ENCODE results near the gene GPR143.
"Not testable (repeated sequence)": the region's sequence is repeated elsewhere in the genome, so short reads cannot be mapped to it uniquely, and the experiment has no call there.

The GPR143 gene

GRCh38 chrX:9765737-9766097 is at the start of gene GPR143:
Gene GPR143, minus strand, starts transcription at chrX:9765847. Its CDS starts 30 bp downstream, at chrX:9765817.
- DNase-seq = no peak

- DNase-seq = not testable (repeated sequence)
Observed at GRCh38 chrX:9811086-9811485, 45.4 kb upstream of the GPR143 start.

DNA sequence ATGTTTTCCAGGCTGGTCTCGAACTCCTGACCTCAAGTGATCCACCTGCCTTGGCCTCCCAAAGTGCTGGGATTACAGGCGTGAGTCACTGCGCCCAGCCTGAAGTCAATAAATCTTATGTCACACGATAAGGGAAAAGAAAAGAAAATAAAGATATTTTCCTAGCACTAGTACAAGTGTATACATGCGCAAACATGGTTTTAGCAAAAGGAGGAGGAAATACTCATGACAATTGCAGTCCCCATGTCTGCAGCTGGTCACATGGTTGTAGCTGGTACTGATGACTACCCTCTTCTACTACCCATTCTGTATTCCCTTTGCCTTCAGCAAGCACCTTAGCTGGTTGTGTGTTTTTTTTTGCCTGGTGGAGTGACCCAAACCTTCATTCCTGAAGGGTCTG is 44.2 kb upstream of the GPR143 start:
- not testable (repeated sequence) for DNase-seq

GRCh38 chrX:9807355-9808182 is 41.9 kb upstream of the GPR143 start:
- DNase-seq = no peak

DNA sequence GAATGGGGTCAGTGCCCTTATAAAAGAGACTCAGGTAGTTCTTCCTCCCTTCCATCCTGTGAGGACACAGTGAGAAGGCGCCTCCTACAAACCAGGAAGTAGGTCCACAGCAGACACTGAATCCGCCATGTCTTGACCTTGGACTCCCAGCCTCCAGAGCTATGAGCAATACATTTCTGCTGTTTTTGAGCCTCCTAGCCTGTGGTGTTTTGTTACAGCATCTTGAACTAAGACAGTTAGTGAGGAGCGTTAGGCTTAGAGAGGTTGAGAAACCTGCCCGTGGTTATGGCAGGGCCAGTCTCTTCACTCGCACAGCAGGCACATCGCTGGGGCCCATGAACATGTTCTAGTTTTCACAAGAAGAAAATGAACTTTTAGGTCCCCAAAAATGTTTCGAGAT is 40.3 kb upstream of the GPR143 start:
- no peak for DNase-seq

DNA sequence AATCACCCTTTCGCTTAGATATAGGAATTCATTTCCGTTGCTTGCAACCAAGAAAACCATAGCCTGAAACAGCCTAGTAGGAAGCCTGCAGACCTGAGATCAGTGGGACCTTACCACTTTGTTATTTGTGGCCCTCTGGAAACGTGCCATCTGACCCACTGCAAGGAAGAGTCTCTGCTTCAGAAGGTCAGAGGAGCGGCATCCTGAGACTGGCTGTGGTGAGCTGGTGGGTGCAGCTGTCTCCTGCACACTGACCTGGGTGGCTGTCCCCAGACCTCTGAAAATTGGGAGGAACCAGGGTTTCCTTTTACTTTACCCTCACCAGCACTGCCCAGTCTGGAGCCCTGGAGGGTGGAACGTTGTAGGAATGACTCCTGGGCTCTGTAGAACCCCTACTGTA is 38.8 kb upstream of the GPR143 start:
- no peak for DNase-seq

DNA sequence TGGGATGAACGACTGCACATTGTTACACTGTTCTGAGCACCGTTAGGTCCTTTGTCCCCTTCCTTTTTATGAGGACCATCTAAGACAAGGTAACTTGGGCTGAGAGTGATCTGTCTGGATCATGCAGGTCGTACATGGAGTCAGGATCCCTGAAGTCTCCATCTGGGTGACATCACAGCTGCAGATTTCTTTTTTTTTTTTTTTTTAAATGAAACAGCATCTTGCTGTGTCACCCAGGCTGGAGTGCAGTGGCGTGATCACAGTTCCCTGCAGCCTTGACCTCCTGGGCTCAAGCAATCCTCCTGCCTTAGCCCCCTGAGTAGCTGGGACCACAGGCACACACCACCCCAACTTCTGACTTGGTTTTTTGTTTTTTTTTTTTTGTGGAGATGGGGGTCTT is 37.1 kb upstream of the GPR143 start:
- DNase-seq = no peak

DNA sequence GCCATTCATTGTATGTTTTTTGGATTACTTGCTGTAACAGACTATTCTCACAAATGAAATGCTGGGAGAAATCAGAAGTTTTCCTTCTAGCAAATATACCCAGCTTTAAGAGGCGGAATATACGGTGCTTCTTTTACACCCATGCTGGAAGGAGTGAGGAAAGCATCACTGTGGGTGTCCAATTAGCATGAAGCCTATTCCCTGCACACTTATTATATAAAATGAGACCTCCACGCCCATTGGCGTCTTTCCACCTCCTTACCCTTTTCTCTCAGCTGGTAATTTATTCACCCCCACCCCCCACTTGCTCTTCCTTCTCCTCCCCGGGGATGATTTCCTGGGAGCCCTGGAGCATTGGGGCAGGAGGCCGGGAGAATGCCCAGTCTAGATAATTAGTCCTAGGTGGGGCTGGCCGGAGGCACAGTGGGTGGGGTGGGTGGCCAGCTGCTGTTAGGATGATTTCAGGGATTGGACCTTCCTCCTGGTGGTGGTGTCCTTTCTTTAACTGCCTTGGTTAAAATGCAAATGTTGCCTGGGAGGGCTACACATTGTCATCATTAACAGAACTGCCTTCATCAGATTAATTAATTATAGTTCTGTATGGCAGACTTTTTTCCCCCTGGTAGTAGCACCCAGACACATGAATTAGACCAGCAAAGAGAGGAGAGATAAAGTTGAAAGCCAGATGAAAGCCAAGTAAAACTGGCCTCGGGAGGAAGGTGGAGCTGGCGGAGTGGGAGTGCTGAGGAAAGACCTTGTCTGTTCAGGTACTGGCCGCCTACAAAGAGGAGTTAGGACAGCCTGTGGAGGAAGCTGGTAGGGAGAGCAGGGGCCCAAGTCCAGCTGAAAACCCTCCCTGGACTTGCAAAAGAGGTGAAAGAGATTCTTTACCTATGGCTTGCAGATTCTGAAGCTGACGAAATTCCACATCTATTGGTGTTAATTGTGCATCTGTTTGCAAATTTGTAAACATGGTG is 32.0 kb upstream of the GPR143 start:
- DNase-seq = no peak

DNA sequence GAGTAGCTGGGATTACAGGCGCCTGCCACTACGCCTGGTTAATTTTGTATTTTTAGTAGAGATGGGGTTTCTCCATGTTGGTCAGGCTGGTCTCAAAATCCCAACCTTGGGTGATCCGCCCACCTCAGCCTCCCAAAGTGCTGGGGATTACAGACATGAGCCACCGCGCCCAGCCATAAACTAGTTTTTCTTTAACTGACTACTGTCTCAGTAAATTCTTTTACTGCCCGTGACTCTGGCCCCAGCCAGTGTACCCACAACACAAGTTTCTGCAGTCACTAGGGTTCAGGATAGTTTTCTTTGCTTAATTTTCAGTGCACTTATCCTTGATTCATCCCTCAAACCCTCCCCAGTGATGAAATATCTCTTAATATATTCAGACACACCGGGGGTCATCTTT is 28.8 kb upstream of the GPR143 start:
- DNase-seq = no peak

DNA sequence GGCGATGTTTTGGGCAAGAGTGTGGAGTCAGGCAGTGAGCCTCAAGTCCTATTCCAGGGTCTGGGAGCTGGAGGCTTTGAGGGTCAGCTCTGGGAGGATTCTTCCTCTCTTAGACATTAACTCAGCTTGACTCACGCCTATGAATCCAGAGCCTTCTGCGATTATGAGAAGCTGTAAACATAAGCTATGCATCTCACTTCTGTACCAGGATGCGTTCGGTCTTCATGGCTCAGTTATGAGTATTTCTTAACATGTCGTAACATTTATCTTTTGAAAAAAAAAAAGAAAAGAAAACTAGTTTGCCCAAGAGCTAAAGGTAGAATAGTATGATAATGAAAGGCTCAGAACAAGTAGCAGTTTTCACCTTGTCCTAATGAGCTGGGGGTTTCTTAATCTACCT is 25.2 kb upstream of the GPR143 start:
- no peak for DNase-seq

DNA sequence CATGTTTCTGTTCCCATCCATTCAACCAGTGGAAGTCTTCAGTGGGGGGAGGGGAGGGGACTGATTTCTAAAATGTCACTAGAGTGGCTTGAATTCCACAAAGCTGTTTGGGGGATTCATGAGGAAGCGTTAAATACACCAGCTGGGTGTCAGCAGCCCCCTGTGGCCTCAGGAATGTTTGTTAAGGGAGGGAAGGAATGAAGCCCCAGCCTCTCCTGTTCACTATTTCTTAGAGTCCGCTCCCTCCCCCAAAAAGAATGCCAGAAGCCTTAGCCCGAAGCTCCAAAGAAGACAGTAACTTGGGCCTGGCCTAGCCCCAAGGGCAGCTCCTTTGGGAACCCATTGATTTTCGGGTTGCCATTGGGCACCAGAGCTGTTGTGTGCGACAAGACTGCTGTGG is 23.9 kb upstream of the GPR143 start:
- no peak for DNase-seq

DNA sequence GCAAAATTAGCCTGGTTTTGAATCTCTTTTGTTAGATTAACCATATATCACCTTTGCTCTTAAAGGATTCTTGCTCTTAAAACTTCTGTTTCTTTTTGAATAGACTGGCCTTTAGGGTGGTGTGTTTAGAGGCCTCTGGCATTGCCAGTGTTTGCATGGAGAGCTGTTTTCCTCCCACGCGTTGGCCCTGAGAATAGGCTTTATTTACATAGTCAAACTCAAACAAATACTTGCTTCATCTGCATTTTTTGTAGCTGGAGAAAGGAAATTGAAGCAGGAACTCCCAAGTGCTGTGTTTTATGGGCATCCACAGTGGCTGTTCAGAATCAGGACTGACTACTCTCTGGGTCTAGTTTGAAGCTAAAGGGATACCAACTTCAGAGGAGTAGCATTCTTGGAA is 23.3 kb upstream of the GPR143 start:
- no peak for DNase-seq

DNA sequence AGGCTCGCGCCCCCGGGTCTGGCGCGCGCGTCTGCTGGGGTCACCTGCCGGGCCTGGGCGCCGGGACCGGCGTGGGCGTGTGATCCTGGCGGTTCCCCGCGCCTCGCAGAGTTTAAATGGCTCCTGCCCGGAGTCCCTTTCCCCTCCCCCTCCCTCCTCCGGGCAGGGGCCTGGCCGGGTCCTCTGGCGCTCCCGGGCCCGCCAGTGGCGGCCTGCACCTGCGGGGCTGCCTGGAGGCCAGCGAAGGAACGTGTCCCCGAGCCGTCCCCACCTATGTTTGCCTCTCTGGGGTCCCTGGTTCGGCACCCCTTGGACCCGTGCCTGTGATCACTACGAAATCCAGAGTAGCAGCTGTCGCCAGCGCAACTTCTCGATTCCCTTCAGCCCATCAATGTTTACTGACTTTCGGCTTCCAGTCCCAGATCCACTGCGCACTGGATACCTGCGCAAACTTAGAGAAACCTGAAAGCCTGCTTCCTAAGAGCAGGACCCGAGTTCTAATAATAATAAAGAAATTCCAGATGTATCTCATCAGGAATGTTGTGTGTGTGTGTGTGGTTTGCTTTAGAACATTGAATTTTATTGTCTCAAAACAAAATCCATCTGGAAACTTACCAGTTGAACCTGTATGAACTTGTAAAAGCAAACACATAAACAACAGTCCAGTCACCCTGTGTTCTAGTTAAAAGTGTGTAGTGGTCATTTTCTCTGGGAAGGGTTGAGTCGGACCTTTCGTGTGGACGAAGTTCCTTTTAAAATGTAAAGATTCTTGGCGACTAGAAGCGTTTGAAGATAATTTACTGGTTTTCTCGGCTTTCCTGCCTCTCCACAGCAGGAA is 21.4 kb upstream of the GPR143 start:
- DNase-seq = no peak

GRCh38 chrX:9785944-9786797 is 20.5 kb upstream of the GPR143 start, which contains the start of gene SHROOM2:
Gene SHROOM2, plus strand, starts transcription at chrX:9786429. Its CDS starts 117 bp downstream, at chrX:9786546.
- no peak for DNase-seq

- no peak for DNase-seq
Observed at GRCh38 chrX:9785254-9785943, 19.8 kb upstream of the GPR143 start.

DNA sequence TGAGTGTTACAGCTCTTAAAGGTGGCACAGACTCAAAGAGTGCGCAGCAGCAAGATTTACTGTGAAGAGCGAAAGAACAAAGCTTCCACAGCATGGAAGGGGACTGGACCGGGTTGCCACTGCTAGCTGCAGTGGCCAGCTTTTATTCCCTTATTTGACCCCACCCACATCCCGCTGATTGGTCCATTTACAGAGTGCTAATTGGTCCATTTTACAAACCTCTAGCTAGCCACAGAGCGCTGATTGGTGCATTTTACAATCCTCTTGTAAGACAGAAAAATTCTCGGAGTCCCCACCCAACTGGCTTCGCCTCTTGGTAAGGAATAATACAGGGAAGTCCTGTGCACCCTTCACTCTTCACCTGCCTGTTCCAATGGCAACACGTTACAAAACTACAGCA is 18.7 kb upstream of the GPR143 start:
- no peak for DNase-seq

DNA sequence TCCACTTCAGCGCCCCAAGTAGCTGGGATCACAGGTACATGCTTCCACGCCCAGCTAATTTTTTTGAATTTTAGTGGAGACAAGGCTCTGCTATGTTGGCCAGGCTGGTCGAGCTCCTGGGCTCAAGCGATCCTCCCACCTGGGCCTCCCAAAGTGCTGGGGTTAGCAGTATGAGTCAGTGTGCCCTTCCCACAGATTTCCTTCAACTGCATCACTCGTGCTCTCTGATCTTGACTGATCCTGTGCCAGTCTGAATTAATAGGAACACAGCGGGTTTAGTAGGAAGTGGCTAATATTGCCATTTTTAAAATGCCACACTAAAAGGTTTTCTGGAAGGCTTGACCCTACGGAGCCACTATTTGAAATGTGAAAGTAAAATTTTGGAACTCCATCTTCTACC is 16.3 kb upstream of the GPR143 start:
- DNase-seq = no peak

GRCh38 chrX:9775930-9776329 is 10.3 kb upstream of the GPR143 start:
- DNase-seq = no peak

GRCh38 chrX:9772943-9773342 is 7.3 kb upstream of the GPR143 start:
- DNase-seq = no peak

GRCh38 chrX:9770319-9770718 is 4.7 kb upstream of the GPR143 start:
- DNase-seq = no peak

DNA sequence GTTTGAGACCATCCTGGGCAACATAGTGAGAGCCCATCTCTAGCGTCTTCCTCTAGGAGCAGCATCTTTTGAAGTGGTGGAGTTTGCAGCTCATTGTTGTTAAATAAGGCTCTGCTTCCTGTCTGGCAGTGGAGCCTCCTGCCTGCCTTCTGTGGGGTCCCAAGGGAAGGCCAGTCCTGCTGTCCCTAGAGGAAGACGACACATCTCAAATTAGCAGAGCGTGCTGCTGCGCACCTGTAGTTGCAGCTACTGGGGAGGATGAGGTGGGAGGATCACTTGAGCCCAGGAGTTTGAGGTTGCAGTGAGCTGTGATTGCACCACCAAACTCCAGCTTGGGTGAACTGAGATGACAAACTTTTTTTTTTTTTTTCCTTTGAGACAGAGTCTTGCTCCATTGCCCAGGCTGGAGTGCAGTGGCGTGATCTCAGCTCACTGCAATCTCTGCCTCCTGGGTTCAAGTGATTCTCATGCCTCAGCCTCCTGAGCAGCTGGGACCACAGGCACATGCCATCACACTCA is 2.7 kb upstream of the GPR143 start:
- not testable (repeated sequence) for DNase-seq

Measured in hematopoietic multipotent progenitor cell treated with erythropoietin and hydrocortisone succinate and interleukin-3 and kit ligand, for 8 days (in vitro differentiated cells).